Thyroid gland (tissue), 4 donors: ENCODE results near the gene FRMD7.

Source experiments
- CTCF ChIP-seq, 6 experiments: fragments of 200-600 bp in 3 of 6; fragments of 450-650 bp in 3 of 6; sonication (generic) in 3 of 6; IDR thresholded peaks; one replicate each; pipeline ENCODE4 v1.5.1; 2016 to 2019; ENCODE audit warnings: antibody characterized with exemption in 6 of 6, mild to moderate bottlenecking in 2 of 6, inconsistent platforms in 1 of 6, moderate library complexity in 1 of 6
- POLR2A ChIP-seq, 2 donors: fragments of 450-650 bp; IDR thresholded peaks; one replicate each; pipeline ENCODE4 v1.6.1; 2017; ENCODE audit warnings: antibody characterized with exemption in 2 of 2, mild to moderate bottlenecking in 2 of 2, moderate library complexity in 1 of 2

- no peak for TF ChIP-seq CTCF (IDR thresholded peaks at IDR 0.05)
- TF ChIP-seq POLR2A (IDR thresholded peaks at IDR 0.05), result no peak
Observed at GRCh38 chrX:132173647-132174046, 45.8 kb upstream of the FRMD7 start.
